GM21717 (cell line): ENCODE data around the gene IREB2.
"Not testable (repeated sequence)": the region's sequence is repeated elsewhere in the genome, so short reads cannot be mapped to it uniquely, and the experiment has no call there.

Source experiments
- ATAC-seq: cut with Tn5 transposase; IDR thresholded peaks from one replicate; pipeline ENCODE4 v1.9.1; 2021; ENCODE audit warnings: mild to moderate bottlenecking, moderate library complexity; ENCODE audit not compliant: unreplicated experiment

IREB2 gene

GRCh38 chr15:78432664-78433063 lies 5.4 kb upstream of the IREB2 start:
- ATAC-seq = no peak

GRCh38 chr15:78434134-78434533 lies 3.9 kb upstream of the IREB2 start:
- no peak for ATAC-seq

- ATAC-seq = not testable (repeated sequence)
Observed at GRCh38 chr15:78434711-78435110, 3.3 kb upstream of the IREB2 start.

- ATAC-seq = peak; percentile 9
Observed at GRCh38 chr15:78437107-78437761, 782 bp upstream of the IREB2 start.

GRCh38 chr15:78438619-78439285 lies 736 bp downstream of the IREB2 start:
- peak; percentile 9 for ATAC-seq

- no peak for ATAC-seq
Observed at GRCh38 chr15:78440375-78441373, 2.7 kb downstream of the IREB2 start.

GRCh38 chr15:78444255-78444654 lies 6.2 kb downstream of the IREB2 start:
- ATAC-seq = no peak

GRCh38 chr15:78445875-78446274 lies 7.9 kb downstream of the IREB2 start:
- no peak for ATAC-seq

GRCh38 chr15:78446551-78446950 lies 8.5 kb downstream of the IREB2 start:
- ATAC-seq = no peak

- ATAC-seq = no peak
Observed at GRCh38 chr15:78448441-78449219, 10.6 kb downstream of the IREB2 start.

- ATAC-seq = no peak
Observed at GRCh38 chr15:78449220-78449999, 11.4 kb downstream of the IREB2 start.

GRCh38 chr15:78450285-78450858 lies 12.4 kb downstream of the IREB2 start:
- ATAC-seq = no peak

- ATAC-seq = no peak
Observed at GRCh38 chr15:78452485-78452884, 14.5 kb downstream of the IREB2 start.

GRCh38 chr15:78453447-78453846 lies 15.4 kb downstream of the IREB2 start:
- ATAC-seq = no peak

- ATAC-seq = no peak
Observed at GRCh38 chr15:78454992-78455391, 17.0 kb downstream of the IREB2 start.

GRCh38 chr15:78455749-78456148 lies 17.7 kb downstream of the IREB2 start:
- no peak for ATAC-seq

GRCh38 chr15:78456426-78456825 lies 18.4 kb downstream of the IREB2 start:
- ATAC-seq = no peak

GRCh38 chr15:78457101-78457500 lies 19.1 kb downstream of the IREB2 start:
- ATAC-seq = no peak

- no peak for ATAC-seq
Observed at GRCh38 chr15:78460737-78461136, 22.7 kb downstream of the IREB2 start.
